Activated CD4-positive, alpha-beta T cell treated with anti-CD3 and anti-CD28 coated beads, Interleukin-2, amount 10 ng/mL, durations not matched to agents 24 days and 14 days (primary cell): ENCODE data around the gene NOP9. TPM values are rescaled to one million over a fixed set of nuclear protein-coding genes. Genes with fewer than 3 reads are reported as not detected.

Experiments
- DNase-seq: peaks from one replicate; pipeline ENCODE4 v3.0.0; 2022
- H3K27ac Mint-ChIP-seq: one replicate; pipeline ENCODE4 v1.8.0; 2022; ENCODE audit warnings: mild to moderate bottlenecking, mixed read lengths
- H3K27me3 Mint-ChIP-seq: one replicate; pipeline ENCODE4 v1.8.0; 2022; ENCODE audit warnings: mixed read lengths
- H3K36me3 Mint-ChIP-seq: one replicate; pipeline ENCODE4 v1.8.0; 2022; ENCODE audit warnings: low read depth, mild to moderate bottlenecking, mixed read lengths
- H3K4me1 Mint-ChIP-seq: one replicate; pipeline ENCODE4 v1.8.0; 2021; ENCODE audit warnings: mixed read lengths
- H3K4me3 Mint-ChIP-seq: one replicate; pipeline ENCODE4 v1.8.0; 2022; ENCODE audit warnings: mild to moderate bottlenecking, moderate library complexity, mixed read lengths
- H3K9me3 Mint-ChIP-seq: one replicate; pipeline ENCODE4 v1.8.0; 2021; ENCODE audit warnings: mixed read lengths
- intact Hi-C: fragments of 100-400 bp; cut with micrococcal nuclease; formaldehyde crosslinking; loops from one replicate; pipeline ENCODE4 v1.15.1; 2023
- total RNA-seq: library from RNA; stranded (reverse); gene quantifications from 2 replicates; pipeline ENCODE4 v1.2.3, GENCODE V29; 2022

The NOP9 gene
- total RNA-seq, 1 donor from 2014 or later, result 48.3 TPM

GRCh38 chr14:24259282-24260025 is 40.2 kb upstream of the NOP9 start:
- no peaks in the 10 kb centered on the region for H3K9me3 Mint-ChIP-seq
- H3K4me3 Mint-ChIP-seq, result no peak overlapping the region
- no peak overlapping the region for H3K27ac Mint-ChIP-seq
- intact Hi-C loops, result no loop called here
- H3K27me3 Mint-ChIP-seq, result no peaks in the 10 kb centered on the region
- no peak for DNase-seq
- peaks cover 9% of the 10 kb centered on the region for H3K36me3 Mint-ChIP-seq
- H3K4me1 Mint-ChIP-seq, result no peaks in the 10 kb centered on the region

- H3K4me3 Mint-ChIP-seq, result no peak overlapping the region
- no peaks in the 10 kb centered on the region for H3K27me3 Mint-ChIP-seq
- no peak for DNase-seq
- H3K36me3 Mint-ChIP-seq, result peaks cover 10% of the 10 kb centered on the region
- no peaks in the 10 kb centered on the region for H3K4me1 Mint-ChIP-seq
- intact Hi-C loops, result no loop called here
- no peaks in the 10 kb centered on the region for H3K9me3 Mint-ChIP-seq
- H3K27ac Mint-ChIP-seq, result no peak overlapping the region
These were observed 39.4 kb upstream of the NOP9 start for GRCh38 chr14:24260026-24260779.

DNA sequence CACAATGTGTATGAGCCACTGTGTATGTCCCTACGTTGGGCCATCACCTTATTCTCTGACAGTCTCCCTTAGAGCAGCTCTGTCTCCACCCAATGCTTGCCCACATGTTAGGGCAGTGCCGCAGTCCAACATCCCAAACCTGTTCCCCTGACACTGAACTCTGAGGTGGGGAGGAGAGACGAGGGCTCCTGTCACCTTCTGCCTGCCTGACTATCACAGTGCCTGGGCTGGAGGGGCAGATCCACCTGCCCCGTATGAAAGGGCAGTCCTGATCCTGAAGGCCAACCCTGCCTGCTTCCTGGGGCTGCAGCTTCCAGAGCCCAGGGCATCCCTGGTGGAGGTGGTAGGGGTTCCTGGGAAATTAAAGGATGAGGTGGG is 38.9 kb upstream of the NOP9 start:
- intact Hi-C loops, result no loop called here
- H3K36me3 Mint-ChIP-seq, result peaks cover 11% of the 10 kb centered on the region
- no peak overlapping the region for H3K27ac Mint-ChIP-seq
- no peaks in the 10 kb centered on the region for H3K27me3 Mint-ChIP-seq
- no peaks in the 10 kb centered on the region for H3K9me3 Mint-ChIP-seq
- H3K4me3 Mint-ChIP-seq, result no peak overlapping the region
- no peaks in the 10 kb centered on the region for H3K4me1 Mint-ChIP-seq
- DNase-seq, result no peak

- no peaks in the 10 kb centered on the region for H3K4me1 Mint-ChIP-seq
- no peaks in the 10 kb centered on the region for H3K27me3 Mint-ChIP-seq
- H3K36me3 Mint-ChIP-seq, result peaks cover 16% of the 10 kb centered on the region
- H3K27ac Mint-ChIP-seq, result no peak overlapping the region
- no peak for DNase-seq
- H3K4me3 Mint-ChIP-seq, result no peak overlapping the region
- intact Hi-C loops, result no loop called here
- no peaks in the 10 kb centered on the region for H3K9me3 Mint-ChIP-seq
These were observed 38.2 kb upstream of the NOP9 start for GRCh38 chr14:24261256-24261968.

GRCh38 chr14:24261969-24262327 is 37.7 kb upstream of the NOP9 start:
- no peaks in the 10 kb centered on the region for H3K27me3 Mint-ChIP-seq
- intact Hi-C loops, result no loop called here
- H3K36me3 Mint-ChIP-seq, result peaks cover 22% of the 10 kb centered on the region
- H3K4me1 Mint-ChIP-seq, result no peaks in the 10 kb centered on the region
- no peak overlapping the region for H3K4me3 Mint-ChIP-seq
- H3K9me3 Mint-ChIP-seq, result no peaks in the 10 kb centered on the region
- no peak overlapping the region for H3K27ac Mint-ChIP-seq
- no peak for DNase-seq

DNA sequence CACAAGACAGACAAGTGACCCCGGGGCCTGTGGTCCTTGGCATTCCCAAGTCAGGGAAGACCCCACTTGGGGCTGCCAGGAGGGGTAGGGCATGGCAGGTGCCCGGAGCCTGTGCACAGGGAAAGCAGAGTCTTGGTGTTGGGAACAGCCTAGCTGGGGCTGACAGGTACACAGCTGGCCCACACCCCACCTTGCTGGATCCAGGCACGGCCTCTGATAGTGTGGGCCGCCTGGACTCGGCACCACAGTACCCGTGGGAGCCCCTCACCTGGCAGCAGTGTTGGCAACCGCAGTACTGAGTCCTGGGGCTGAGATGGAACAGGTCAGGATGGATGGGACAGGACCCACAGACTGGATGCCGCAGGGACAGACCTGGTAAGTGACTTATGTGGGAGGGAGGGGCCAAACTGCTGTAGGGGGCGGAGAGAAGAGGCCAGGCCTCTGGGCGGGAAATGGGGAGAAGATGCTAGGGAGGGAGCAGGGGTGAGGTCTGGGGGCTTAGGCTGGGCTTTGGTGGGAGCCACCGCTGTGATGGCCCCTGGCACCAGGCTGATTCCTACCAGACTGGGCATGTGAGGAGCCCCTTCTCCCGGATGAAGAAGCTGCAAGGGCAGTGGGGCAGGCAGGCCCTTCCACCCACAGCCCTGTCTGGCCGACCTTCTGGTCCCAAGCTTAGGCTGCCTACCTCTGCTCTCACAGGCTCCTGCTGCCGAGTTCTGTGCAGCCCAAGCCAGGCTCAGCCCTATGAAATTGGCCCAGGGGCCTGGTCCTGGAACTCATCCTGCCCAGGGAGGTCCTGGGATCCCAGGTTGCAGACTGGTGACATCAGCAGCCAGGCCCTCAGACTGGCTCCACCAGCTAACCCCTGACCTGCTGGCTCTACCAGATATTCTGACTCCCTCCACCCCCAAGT is 36.6 kb upstream of the NOP9 start, which contains the start of gene TGM1:
TSS of gene TGM1 (minus strand) at position 357 of the 913 bp plus-strand sequence. CDS start 825 bp downstream, outside the sequence.
- Mint-ChIP-seq H3K4me1 (peaks cover 2% of the 10 kb centered on the region), H3K4me3 (no peak within 1 kb of the TSS), H3K9me3 (no peaks in the 10 kb centered on the region), H3K27me3 (no peaks in the 10 kb centered on the region), H3K36me3 (peaks cover 25% of the 10 kb centered on the region), H3K27ac (no peak within 1 kb of the TSS)
- intact Hi-C loops, result no loop called here
- DNase-seq, result no peak

DNA sequence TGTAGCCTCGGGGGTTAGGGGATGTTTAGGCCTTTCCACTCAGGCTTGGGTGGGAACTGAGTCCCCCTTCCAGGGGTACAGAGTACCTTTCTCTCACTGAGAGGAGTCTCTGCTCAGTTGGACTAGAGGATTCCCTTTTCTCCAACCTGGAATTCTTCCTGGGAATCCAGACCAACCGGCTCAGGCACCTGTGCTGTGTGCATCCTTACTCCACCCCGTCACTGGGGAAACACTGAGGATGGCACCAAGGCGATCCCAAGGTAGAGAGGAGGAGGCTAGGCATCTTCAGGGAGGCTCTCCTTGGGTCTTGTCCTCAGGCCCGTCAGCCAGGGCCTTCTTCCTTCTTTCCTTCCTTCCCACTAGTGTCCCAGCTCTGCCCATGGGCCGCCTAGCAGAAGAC is 35.8 kb upstream of the NOP9 start:
- H3K36me3 Mint-ChIP-seq, result peaks cover 29% of the 10 kb centered on the region
- H3K27me3 Mint-ChIP-seq, result no peaks in the 10 kb centered on the region
- DNase-seq, result no peak
- no peaks in the 10 kb centered on the region for H3K9me3 Mint-ChIP-seq
- no peak overlapping the region for H3K27ac Mint-ChIP-seq
- H3K4me1 Mint-ChIP-seq, result peaks cover 2% of the 10 kb centered on the region
- intact Hi-C loops, result no loop called here
- no peak overlapping the region for H3K4me3 Mint-ChIP-seq

DNA sequence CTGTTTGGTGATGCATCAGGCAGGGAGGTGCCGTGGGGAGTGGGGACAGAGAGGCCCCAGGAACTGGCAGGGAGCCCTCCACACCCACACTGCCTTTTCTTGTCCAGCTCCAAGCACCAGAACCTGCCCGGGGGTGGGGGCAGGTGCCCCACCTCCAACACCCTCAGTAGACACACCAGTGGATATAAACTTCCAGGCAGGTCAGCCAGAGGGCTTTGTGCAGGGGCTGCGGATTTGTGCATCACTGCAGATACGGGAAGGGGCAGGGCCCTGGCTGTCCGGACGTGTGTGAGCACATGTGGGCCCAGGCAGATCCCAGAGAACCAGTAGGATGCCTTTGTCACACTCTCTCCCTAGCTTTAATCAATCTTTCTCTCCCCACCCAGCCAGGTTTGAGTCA is 35.4 kb upstream of the NOP9 start:
- intact Hi-C loops, result no loop called here
- Mint-ChIP-seq H3K9me3 (no peaks in the 10 kb centered on the region), H3K4me1 (peaks cover 2% of the 10 kb centered on the region), H3K27me3 (no peaks in the 10 kb centered on the region), H3K27ac (no peak overlapping the region), H3K4me3 (no peak overlapping the region), H3K36me3 (peaks cover 32% of the 10 kb centered on the region)
- no peak for DNase-seq

DNA sequence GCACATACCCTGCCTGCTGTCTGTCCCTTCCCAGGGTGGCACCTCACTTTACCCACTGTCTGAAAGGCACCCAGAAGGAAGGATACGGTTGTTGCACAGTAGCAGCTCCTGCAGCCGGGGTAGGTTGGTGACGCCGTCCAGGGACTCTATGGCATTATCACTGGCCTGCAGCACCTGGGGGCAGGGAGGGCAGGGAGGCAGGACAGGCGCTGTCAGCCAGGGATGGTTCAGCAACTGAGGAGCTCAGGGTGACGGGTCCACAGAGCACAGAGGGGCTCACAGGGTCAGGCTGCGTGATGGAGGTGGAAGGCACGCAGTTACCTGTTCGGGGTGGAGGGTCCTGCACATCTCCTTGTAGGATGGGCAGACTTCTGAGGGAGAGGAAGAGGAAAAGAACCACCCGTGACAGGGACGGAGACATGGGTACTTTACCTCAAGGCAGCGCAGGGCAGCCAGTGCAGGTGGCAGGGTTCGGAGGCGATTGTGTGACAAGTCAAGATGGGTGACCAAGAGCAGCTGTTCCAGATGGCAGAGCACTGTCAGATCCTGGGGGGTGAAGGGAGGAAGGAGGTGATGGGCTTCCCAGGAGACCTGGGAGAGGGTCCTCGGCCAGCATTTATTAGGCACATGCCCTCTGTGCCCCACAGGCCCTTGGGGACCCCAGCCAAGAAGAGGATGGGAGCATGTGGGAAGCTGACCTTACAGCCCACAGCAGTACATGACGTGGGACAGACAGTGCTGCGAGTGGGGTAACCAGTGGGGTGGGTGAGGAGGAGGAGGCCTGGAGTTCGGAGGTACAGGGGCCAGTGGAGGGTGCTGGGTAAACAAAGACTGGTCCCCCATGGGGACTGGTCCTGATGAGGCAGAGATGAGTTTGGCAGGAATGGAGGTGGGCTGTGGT is 33.1 kb upstream of the NOP9 start:
- peaks cover 15% of the 10 kb centered on the region for H3K4me1 Mint-ChIP-seq
- no peaks in the 10 kb centered on the region for H3K27me3 Mint-ChIP-seq
- H3K4me3 Mint-ChIP-seq, result no peak overlapping the region
- intact Hi-C loops, result no loop called here
- peaks cover 35% of the 10 kb centered on the region for H3K36me3 Mint-ChIP-seq
- no peak for DNase-seq
- no peak overlapping the region for H3K27ac Mint-ChIP-seq
- no peaks in the 10 kb centered on the region for H3K9me3 Mint-ChIP-seq

DNA sequence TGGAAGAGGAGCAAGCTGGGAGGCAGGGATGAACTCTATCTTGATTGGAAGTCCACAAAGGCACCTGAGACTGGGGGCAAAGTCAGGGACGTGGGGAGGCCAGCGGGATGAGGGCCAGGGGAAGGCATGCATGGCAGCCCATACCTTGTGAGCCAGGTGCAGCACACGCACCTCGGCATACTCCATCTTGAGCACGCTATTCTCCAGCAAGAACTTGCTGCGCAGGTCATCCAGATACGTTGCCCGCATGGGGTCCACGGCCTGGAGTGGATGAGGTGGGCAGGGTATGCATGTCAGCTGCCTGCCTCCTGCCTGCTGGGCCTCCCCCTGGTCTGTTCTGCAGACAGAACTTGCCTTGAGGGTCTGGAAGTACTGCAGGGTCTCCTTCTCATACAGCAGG is 32.1 kb upstream of the NOP9 start:
- no peak for DNase-seq
- intact Hi-C loops, result no loop called here

DNA sequence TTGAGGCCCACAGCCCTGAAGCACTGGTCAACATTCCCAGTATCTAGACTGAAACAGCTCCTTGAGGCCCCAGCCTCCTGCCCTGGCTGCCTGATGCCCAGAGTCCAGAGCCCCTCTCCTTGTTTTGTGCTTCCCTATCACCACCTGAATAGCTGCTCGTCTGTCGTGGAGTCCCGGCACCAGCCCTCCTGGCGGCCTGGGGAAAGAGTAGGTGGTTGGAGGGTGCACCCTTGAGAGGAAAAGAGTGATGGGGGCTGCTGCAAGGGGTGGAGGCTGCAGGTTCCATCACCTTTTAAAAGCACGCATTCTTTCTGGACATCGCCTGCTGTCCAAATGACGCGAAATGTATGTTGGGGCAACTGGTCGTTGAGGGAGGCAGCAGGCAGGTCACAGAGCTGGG is 31.4 kb upstream of the NOP9 start:
- no peaks in the 10 kb centered on the region for H3K9me3 Mint-ChIP-seq
- H3K4me3 Mint-ChIP-seq, result no peak overlapping the region
- H3K27ac Mint-ChIP-seq, result no peak overlapping the region
- H3K4me1 Mint-ChIP-seq, result peaks cover 28% of the 10 kb centered on the region
- DNase-seq, result no peak
- intact Hi-C loops, result no loop called here
- no peaks in the 10 kb centered on the region for H3K27me3 Mint-ChIP-seq
- peaks cover 32% of the 10 kb centered on the region for H3K36me3 Mint-ChIP-seq

More for the DNA sequence above, 32.1 kb upstream of the NOP9 start:
- no peak overlapping the region for H3K27ac Mint-ChIP-seq
- peaks cover 24% of the 10 kb centered on the region for H3K4me1 Mint-ChIP-seq
- no peaks in the 10 kb centered on the region for H3K9me3 Mint-ChIP-seq
- H3K4me3 Mint-ChIP-seq, result no peak overlapping the region
- H3K36me3 Mint-ChIP-seq, result peaks cover 32% of the 10 kb centered on the region
- H3K27me3 Mint-ChIP-seq, result no peaks in the 10 kb centered on the region

DNA sequence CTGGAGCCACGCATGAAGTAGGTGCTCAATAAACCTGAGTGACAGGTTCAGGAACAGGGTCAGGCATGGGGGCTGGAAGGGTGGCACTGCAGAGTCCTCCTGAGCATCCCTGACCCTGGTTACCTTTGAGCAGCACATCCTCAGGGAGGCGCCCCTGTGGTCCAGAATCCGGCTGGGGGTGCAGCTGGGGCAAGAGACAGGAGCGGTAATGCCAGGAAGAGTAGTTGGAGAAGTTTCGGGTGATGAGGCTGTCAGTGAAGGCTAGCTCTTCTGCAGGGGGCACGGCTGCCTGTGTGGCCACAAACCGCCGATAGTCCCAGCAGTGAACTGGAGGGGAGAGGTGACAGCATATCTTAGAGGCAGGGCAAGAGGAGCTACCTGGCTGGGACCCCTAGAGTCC is 30.3 kb upstream of the NOP9 start:
- Mint-ChIP-seq H3K27ac (no peak overlapping the region), H3K36me3 (peaks cover 32% of the 10 kb centered on the region), H3K4me3 (peak overlapping the region; percentile 12), H3K9me3 (no peaks in the 10 kb centered on the region), H3K4me1 (peaks cover 40% of the 10 kb centered on the region), H3K27me3 (no peaks in the 10 kb centered on the region)
- intact Hi-C loops, result no loop called here
- no peak for DNase-seq
